ENCODE data around the gene SLC16A6. TPM values are rescaled to one million over a fixed set of nuclear protein-coding genes. Genes with fewer than 3 reads are reported as not detected.
"Not testable (repeated sequence)": the region's sequence is repeated elsewhere in the genome, so short reads cannot be mapped to it uniquely, and the experiment has no call there.

Gene SLC16A6
- total RNA-seq, 1 experiment from 2014 or later, result 0.22 TPM

DNA sequence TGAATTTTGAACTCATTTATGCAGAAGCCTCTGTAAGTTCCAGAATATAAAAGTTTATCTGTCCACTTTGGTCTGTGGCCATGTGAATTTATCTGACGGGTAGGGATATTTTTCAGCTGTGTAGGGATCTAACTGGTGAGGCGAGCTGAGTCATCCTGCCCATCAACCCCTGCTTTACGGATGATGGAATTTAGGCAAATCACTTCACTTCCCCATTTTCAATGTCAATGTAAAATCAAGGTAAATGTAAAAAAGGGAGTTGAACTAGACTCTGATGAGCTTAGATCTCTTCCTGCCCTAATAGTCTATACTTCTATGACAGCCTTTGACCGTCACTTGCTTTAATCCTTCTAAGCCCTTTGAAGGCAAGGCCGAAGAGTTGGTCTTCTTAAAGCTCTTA, 2.6 kb downstream of the SLC16A6 start:
- no peak for ATAC-seq
- no peak for DNase-seq (ENCODE audit: low spot score)
- Mint-ChIP-seq H3K4me1 (peaks cover 35% of the 10 kb centered on the region), H3K27me3 (ENCODE audit: low read depth) (peaks cover 42% of the 10 kb centered on the region), H3K9me3 (no peaks in the 10 kb centered on the region), H3K36me3 (no peaks in the 10 kb centered on the region), H3K4me3 (no peak overlapping the region), H3K27ac (no peak overlapping the region)
- CTCF ChIA-PET, result interaction anchor here (0.7 kb wide), 1 partner anchor 88 kb away, joined by 4 read pairs; no protein-coding TSS in a partner anchor
- POLR2A ChIA-PET, result no interaction called here
- no peak for TF ChIP-seq FOXK1 (CRISPR knock-in tag; IDR thresholded peaks at IDR 0.05)
- TF ChIP-seq GABPB1 (CRISPR knock-in tag; IDR thresholded peaks at IDR 0.05), result no peak
- no peak for TF ChIP-seq TEAD1 (CRISPR knock-in tag; IDR thresholded peaks at IDR 0.05)
- TF ChIP-seq, protein P1, sequence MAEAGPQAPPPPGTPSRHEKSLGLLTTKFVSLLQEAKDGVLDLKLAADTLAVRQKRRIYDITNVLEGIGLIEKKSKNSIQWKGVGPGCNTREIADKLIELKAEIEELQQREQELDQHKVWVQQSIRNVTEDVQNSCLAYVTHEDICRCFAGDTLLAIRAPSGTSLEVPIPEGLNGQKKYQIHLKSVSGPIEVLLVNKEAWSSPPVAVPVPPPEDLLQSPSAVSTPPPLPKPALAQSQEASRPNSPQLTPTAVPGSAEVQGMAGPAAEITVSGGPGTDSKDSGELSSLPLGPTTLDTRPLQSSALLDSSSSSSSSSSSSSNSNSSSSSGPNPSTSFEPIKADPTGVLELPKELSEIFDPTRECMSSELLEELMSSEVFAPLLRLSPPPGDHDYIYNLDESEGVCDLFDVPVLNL (CRISPR knock-in tag; IDR thresholded peaks at IDR 0.05; ENCODE audit: borderline replicate concordance, low read depth), result no peak
- TF ChIP-seq ZNF396 (CRISPR knock-in tag; IDR thresholded peaks at IDR 0.05; ENCODE audit: borderline replicate concordance), result no peak
- no peak for TF ChIP-seq NFATC4 (CRISPR knock-in tag; IDR thresholded peaks at IDR 0.05)
- TF ChIP-seq JAZF1 (CRISPR knock-in tag; IDR thresholded peaks at IDR 0.05), result no peak
- TF ChIP-seq, protein P2, sequence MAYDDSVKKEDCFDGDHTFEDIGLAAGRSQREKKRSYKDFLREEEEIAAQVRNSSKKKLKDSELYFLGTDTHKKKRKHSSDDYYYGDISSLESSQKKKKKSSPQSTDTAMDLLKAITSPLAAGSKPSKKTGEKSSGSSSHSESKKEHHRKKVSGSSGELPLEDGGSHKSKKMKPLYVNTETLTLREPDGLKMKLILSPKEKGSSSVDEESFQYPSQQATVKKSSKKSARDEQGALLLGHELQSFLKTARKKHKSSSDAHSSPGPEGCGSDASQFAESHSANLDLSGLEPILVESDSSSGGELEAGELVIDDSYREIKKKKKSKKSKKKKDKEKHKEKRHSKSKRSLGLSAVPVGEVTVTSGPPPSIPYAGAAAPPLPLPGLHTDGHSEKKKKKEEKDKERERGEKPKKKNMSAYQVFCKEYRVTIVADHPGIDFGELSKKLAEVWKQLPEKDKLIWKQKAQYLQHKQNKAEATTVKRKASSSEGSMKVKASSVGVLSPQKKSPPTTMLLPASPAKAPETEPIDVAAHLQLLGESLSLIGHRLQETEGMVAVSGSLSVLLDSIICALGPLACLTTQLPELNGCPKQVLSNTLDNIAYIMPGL (CRISPR knock-in tag; IDR thresholded peaks at IDR 0.05), result no peak
- TF ChIP-seq, protein P3, sequence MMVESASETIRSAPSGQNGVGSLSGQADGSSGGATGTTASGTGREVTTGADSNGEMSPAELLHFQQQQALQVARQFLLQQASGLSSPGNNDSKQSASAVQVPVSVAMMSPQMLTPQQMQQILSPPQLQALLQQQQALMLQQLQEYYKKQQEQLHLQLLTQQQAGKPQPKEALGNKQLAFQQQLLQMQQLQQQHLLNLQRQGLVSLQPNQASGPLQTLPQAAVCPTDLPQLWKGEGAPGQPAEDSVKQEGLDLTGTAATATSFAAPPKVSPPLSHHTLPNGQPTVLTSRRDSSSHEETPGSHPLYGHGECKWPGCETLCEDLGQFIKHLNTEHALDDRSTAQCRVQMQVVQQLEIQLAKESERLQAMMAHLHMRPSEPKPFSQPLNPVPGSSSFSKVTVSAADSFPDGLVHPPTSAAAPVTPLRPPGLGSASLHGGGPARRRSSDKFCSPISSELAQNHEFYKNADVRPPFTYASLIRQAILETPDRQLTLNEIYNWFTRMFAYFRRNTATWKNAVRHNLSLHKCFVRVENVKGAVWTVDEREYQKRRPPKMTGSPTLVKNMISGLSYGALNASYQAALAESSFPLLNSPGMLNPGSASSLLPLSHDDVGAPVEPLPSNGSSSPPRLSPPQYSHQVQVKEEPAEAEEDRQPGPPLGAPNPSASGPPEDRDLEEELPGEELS (CRISPR knock-in tag; IDR thresholded peaks at IDR 0.05), result no peak
- TF ChIP-seq ZBTB21 (CRISPR knock-in tag; IDR thresholded peaks at IDR 0.05; ENCODE audit: borderline replicate concordance), result no peak
- no peak for TF ChIP-seq FOXP1 (CRISPR knock-in tag; IDR thresholded peaks at IDR 0.05; ENCODE audit: borderline replicate concordance)
- TF ChIP-seq SOX15 (CRISPR knock-in tag; IDR thresholded peaks at IDR 0.05), result no peak
- no peak for TF ChIP-seq ZNF317 (CRISPR knock-in tag; IDR thresholded peaks at IDR 0.05; ENCODE audit: borderline replicate concordance, low read depth)
- TF ChIP-seq SP1 (CRISPR knock-in tag; conservative IDR thresholded peaks at IDR 0.05), result no peak
- TF ChIP-seq, protein P4, sequence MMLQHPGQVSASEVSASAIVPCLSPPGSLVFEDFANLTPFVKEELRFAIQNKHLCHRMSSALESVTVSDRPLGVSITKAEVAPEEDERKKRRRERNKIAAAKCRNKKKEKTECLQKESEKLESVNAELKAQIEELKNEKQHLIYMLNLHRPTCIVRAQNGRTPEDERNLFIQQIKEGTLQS (CRISPR knock-in tag; conservative IDR thresholded peaks at IDR 0.05), result no peak
- no peak for TF ChIP-seq ZNF219 (CRISPR knock-in tag; IDR thresholded peaks at IDR 0.05; ENCODE audit: borderline replicate concordance)
- no peak for TF ChIP-seq IRF2 (CRISPR knock-in tag; IDR thresholded peaks at IDR 0.05; ENCODE audit: borderline replicate concordance, low read depth)
- TF ChIP-seq, protein P5, sequence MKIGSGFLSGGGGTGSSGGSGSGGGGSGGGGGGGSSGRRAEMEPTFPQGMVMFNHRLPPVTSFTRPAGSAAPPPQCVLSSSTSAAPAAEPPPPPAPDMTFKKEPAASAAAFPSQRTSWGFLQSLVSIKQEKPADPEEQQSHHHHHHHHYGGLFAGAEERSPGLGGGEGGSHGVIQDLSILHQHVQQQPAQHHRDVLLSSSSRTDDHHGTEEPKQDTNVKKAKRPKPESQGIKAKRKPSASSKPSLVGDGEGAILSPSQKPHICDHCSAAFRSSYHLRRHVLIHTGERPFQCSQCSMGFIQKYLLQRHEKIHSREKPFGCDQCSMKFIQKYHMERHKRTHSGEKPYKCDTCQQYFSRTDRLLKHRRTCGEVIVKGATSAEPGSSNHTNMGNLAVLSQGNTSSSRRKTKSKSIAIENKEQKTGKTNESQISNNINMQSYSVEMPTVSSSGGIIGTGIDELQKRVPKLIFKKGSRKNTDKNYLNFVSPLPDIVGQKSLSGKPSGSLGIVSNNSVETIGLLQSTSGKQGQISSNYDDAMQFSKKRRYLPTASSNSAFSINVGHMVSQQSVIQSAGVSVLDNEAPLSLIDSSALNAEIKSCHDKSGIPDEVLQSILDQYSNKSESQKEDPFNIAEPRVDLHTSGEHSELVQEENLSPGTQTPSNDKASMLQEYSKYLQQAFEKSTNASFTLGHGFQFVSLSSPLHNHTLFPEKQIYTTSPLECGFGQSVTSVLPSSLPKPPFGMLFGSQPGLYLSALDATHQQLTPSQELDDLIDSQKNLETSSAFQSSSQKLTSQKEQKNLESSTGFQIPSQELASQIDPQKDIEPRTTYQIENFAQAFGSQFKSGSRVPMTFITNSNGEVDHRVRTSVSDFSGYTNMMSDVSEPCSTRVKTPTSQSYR (CRISPR knock-in tag; IDR thresholded peaks at IDR 0.05), result no peak
- TF ChIP-seq, protein P6, sequence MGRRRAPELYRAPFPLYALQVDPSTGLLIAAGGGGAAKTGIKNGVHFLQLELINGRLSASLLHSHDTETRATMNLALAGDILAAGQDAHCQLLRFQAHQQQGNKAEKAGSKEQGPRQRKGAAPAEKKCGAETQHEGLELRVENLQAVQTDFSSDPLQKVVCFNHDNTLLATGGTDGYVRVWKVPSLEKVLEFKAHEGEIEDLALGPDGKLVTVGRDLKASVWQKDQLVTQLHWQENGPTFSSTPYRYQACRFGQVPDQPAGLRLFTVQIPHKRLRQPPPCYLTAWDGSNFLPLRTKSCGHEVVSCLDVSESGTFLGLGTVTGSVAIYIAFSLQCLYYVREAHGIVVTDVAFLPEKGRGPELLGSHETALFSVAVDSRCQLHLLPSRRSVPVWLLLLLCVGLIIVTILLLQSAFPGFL (CRISPR knock-in tag; IDR thresholded peaks at IDR 0.05; ENCODE audit: borderline replicate concordance), result no peak

DNA sequence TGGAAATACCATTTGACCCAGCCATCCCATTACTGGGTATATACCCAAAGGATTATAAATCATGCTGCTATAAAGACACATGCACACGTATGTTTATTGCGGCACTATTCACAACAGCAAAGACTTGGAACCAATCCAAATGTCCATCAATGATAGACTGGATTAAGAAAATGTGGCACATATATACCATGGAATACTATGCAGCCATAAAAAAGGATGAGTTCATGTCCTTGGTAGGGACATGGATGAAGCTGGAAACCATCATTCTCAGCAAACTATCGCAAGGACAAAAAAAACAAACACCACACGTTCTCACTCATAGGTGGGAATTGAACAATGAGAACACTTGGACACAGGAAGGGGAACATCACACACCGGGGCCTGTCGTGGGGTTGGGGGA, 9.0 kb downstream of the SLC16A6 start:
- H3K4me3 Mint-ChIP-seq; CTCF ChIA-PET; H3K27ac Mint-ChIP-seq; POLR2A ChIA-PET; H3K36me3 Mint-ChIP-seq; ATAC-seq; H3K27me3 Mint-ChIP-seq (ENCODE audit: low read depth); H3K4me1 Mint-ChIP-seq; DNase-seq (ENCODE audit: low spot score): not testable (repeated sequence)
- H3K9me3 Mint-ChIP-seq, result peaks cover 31% of the 10 kb centered on the region
